AG10803 (cell line): ENCODE results near the gene NHLRC2.
A peak's percentile ranks its signal among the peaks of the same experiment; 100 is the strongest.

ENCODE experiments used
- DNase-seq: peaks from one replicate; pipeline ENCODE4 v3.0.0; 2010; ENCODE audit warnings: low read depth
- H3K4me3 ChIP-seq: 2 replicates; pipeline ENCODE4 v1.5.1; 2011; ENCODE audit warnings: mild to moderate bottlenecking, low read length, control low read depth
- TF ChIP-seq, protein P1 (sequence below): conservative IDR thresholded peaks from 2 replicates; pipeline ENCODE4 v1.5.1; 2011; ENCODE audit warnings: mild to moderate bottlenecking, low read length, control low read depth, inconsistent platforms

NHLRC2 gene

DNA sequence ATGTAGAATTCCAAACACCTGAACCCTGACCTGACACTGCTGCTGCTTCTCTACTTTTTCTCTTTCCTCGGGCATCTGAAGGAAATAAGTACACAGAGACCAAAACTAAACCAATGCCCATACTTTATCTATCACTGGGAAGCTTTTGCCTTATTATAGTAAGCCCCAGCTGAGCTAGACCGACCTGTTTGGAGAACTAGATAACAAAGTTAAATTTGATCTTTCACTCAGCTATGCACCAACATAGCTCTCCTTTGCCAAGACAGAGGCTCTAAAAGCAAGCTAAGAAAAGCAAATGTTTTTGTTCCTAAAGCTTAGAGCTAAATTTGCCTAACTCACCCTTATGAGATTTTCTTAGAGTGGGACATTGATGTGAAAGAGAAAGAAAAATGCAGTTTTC lies 39.1 kb downstream of the NHLRC2 start:
- TF ChIP-seq, protein P1, sequence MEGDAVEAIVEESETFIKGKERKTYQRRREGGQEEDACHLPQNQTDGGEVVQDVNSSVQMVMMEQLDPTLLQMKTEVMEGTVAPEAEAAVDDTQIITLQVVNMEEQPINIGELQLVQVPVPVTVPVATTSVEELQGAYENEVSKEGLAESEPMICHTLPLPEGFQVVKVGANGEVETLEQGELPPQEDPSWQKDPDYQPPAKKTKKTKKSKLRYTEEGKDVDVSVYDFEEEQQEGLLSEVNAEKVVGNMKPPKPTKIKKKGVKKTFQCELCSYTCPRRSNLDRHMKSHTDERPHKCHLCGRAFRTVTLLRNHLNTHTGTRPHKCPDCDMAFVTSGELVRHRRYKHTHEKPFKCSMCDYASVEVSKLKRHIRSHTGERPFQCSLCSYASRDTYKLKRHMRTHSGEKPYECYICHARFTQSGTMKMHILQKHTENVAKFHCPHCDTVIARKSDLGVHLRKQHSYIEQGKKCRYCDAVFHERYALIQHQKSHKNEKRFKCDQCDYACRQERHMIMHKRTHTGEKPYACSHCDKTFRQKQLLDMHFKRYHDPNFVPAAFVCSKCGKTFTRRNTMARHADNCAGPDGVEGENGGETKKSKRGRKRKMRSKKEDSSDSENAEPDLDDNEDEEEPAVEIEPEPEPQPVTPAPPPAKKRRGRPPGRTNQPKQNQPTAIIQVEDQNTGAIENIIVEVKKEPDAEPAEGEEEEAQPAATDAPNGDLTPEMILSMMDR: no peak
- DNase-seq: no peak
- H3K4me3 ChIP-seq: no peak overlapping the region

DNA sequence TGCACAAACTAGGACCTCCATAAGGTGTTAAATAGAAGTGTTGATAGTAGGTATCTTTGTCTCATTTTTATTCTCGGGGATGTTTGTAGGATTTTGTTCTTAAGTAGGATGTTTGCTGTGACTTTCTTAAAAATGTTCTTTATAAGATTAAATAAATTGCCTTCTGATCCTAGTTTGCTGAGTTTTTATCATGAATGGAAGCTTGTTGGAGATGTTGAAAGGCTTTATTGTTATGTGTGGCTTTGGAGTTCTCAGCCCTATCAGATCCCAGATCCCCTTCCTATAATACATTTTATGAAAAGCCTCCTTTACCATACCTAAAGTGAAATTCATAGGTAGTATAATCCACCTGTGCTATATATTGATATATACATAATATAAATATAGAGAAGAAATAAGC lies 40.1 kb downstream of the NHLRC2 start:
- TF ChIP-seq, protein P1: no peak

DNA sequence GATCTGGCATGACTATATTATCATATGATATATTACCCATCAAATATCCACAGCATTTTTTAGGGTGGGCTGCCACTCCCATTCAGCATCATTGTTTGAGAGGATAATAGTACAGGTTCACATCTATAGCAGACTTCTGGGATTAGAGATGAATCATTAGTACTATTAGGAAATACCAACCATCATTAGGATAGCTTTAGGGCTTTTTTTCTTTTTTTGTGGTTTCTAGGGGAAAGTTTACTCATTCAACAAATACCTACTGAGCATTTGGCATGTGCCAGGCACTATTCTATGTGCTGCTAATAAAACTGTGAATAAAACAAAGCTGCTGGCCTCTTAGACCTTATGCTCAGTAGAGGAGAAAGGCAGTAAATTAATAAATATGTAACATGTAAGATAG lies 40.6 kb downstream of the NHLRC2 start:
- TF ChIP-seq, protein P1: no peak
- H3K4me3 ChIP-seq: no peak overlapping the region
- DNase-seq: peak; percentile 74

More for the DNA sequence above, 40.1 kb downstream of the NHLRC2 start:
- DNase-seq: no peak
- H3K4me3 ChIP-seq: no peak overlapping the region

DNA sequence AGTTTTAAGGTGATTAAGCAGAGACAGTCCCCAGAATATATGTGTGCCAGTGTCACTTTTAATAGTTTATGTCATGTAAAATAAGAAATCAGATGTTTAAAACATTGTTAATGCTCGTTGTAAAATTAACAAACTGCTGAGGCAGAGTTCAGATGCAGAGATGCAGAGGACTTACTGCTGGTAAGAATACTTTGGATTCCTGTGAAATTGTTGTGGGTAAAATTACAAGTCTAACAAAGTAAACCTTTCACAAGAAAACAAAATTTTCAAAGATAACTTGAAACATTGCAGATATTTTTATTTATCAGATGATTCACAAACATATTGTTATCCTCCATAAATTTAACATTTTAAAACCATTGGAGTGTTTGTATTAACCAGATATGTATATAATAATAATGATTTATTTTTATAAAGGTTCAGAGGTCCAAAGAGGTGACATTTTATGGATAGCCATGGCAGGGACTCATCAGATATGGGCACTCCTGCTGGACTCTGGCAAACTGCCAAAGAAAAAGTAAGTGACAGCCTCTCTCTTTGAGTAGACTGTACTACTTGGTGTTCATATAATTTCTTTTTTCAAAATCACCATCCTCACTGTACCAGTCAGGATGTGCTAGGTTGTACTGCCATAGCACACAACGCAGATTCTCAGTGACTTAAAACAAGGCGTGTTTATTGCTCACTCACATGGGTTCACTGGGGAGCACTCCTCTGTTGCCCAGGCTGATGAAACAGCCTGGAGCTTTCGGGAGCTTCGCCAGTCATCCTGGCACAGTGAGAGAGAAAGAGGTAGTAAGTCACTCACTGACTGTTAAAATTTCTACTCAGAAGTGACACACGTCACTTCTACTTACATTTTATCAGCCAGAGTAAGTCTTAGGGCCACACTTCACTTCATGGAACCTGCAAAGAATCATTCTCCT lies 43.5 kb downstream of the NHLRC2 start:
- no peak overlapping the region for H3K4me3 ChIP-seq
- TF ChIP-seq, protein P1: no peak
- peak; percentile 31 for DNase-seq

DNA sequence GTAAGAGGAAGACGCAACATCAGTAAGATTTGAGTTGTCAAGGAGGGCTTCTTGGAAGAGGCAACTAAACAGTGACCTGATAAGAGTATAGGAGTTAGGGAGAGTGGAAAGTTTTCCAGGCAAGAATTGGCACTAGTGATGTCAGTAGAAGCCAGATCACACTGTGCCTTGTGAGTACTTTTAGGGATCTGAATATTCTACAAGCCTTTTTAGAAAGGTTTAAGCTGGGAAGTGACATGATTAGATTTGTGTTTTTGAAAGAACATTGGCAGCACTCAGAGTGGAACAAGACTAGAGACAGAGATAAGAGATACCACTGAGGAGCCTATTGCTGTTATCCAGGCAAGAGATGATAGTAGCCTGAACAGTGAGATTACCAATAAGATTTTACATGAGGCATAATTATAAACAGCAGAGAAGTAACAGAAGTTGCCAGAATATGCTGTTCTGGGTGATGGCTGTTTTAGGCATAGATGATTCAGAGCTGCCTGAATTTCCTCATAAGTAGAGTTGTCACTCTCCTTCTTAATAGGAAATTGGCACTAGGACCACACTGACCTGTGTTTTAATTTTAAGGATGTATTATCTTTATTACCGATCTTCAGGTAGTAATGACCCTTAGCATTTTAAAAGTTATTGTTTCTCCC lies 45.6 kb downstream of the NHLRC2 start:
- peak; percentile 30 for DNase-seq
- no peak overlapping the region for H3K4me3 ChIP-seq
- TF ChIP-seq, protein P1: no peak

DNA sequence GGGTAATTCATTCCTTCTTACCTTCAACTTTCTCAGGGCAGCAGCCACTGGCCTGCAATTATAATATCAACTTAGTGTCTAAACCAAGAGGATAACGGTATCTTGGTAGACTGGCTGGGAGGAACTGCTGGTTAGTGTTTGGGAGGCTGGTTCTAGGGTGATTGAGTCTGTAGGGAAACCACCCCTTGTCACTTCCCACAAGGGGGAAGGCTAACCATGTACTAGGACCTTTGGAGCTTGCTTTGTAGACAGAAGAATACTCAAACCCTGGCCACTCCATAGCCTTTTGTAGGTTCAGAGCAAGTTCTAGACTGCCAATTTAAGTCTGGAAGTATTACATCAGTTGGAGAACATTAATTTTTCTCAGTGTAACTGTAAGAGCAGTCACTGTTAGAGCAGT lies 51.3 kb downstream of the NHLRC2 start:
- DNase-seq: no peak

More for the DNA sequence above, 51.3 kb downstream of the NHLRC2 start:
- TF ChIP-seq, protein P1: no peak
- no peak overlapping the region for H3K4me3 ChIP-seq
